GM12801 (cell line): ENCODE results near the gene LRRC57.

Experiments
- TF ChIP-seq, protein P1 (sequence below): IDR thresholded peaks from one replicate; pipeline ENCODE4 v1.5.1; 2011; ENCODE audit warnings: control low read depth; ENCODE audit not compliant: insufficient read length; ENCODE audit errors: extremely low read depth

The LRRC57 gene

GRCh38 chr15:42548249-42549031, at the start of gene LRRC57, which contains the start of gene HAUS2:
Gene LRRC57, minus strand, starts transcription at chr15:42548793. Its CDS starts 359 bp downstream, at chr15:42548434.
Gene HAUS2, plus strand, starts transcription at chr15:42548838. Its CDS starts 35 bp downstream, at chr15:42548873.
- TF ChIP-seq, protein P1, sequence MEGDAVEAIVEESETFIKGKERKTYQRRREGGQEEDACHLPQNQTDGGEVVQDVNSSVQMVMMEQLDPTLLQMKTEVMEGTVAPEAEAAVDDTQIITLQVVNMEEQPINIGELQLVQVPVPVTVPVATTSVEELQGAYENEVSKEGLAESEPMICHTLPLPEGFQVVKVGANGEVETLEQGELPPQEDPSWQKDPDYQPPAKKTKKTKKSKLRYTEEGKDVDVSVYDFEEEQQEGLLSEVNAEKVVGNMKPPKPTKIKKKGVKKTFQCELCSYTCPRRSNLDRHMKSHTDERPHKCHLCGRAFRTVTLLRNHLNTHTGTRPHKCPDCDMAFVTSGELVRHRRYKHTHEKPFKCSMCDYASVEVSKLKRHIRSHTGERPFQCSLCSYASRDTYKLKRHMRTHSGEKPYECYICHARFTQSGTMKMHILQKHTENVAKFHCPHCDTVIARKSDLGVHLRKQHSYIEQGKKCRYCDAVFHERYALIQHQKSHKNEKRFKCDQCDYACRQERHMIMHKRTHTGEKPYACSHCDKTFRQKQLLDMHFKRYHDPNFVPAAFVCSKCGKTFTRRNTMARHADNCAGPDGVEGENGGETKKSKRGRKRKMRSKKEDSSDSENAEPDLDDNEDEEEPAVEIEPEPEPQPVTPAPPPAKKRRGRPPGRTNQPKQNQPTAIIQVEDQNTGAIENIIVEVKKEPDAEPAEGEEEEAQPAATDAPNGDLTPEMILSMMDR: no peak

GRCh38 chr15:42595626-42596240, 47.1 kb upstream of the LRRC57 start:
- TF ChIP-seq, protein P1: no peak

- TF ChIP-seq, protein P1: no peak
These were observed 45.5 kb upstream of the LRRC57 start for GRCh38 chr15:42594095-42594494.

GRCh38 chr15:42593143-42593542, 44.5 kb upstream of the LRRC57 start:
- TF ChIP-seq, protein P1: no peak

DNA sequence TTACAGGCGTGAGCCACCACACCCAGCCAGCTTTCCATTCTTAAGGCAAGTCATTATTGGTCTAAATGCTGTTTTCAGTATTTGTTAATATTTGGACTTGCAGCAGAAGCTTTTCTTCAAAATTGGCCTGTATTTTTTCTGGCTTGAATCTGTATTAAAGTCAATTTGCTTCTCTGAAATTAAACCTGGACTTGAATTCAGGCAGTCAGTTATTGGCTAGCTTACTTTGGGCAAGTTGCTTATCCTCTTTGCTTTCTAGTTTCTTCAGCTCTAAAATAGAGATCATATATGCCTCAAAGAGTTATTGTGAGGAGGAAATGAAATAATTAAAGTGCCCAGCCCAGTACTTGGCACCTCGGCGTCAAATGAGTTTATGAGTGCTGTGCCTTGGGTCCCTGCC, 44.1 kb upstream of the LRRC57 start:
- TF ChIP-seq, protein P1: no peak

GRCh38 chr15:42591238-42591934, 42.8 kb upstream of the LRRC57 start:
- TF ChIP-seq, protein P1: no peak

DNA sequence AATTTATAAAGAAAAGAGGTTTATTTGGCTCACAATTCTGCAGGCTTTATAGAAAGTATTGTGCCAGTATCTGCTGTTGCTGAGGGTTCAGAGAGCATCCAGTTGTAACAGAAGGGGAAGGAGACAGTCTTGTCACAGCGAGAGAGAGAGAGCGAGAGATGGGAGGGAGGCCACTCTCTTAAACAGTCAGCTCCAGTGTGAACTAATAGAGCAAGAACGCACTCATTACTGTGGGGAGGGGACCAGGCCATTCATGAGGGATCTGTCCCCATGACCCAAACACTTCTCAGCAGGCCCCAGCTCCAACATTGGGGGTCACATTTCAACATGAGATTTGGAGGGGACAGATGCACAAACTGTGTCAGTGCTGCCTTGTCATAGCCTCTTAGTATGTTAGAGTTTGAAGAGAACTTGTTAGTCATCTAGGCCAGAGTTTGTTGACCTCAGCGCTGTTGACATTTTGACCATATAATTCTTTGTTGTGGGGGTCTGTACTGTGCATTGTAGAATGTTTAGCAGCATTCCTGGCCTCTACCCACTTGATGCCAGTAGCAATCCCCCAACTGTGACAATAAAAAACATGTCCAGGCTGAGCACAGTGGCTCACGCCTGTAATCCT, 42.1 kb upstream of the LRRC57 start:
- TF ChIP-seq, protein P1: no peak
